Fibroblast of peridontal ligament (primary cell): Measurements from ENCODE around the gene PROX2.

Experiments
- DNase-seq: peaks from one replicate; pipeline ENCODE4 v3.0.0-alpha.2; 2010; ENCODE audit errors: extremely low read depth

PROX2 gene

GRCh38 chr14:74909501-74909900 lies 33.6 kb upstream of the PROX2 start:
- DNase-seq: no peak

- no peak for DNase-seq
These were observed 33.0 kb upstream of the PROX2 start for GRCh38 chr14:74908861-74909341.

- no peak for DNase-seq
These were observed 31.8 kb upstream of the PROX2 start for GRCh38 chr14:74907744-74908143.

- no peak for DNase-seq
These were observed 31.1 kb upstream of the PROX2 start for GRCh38 chr14:74906925-74907521.

- DNase-seq: peak; percentile 62
These were observed 29.7 kb upstream of the PROX2 start for GRCh38 chr14:74905595-74906142.

- no peak for DNase-seq
These were observed 28.9 kb upstream of the PROX2 start for GRCh38 chr14:74904635-74905503.

- DNase-seq: no peak
These were observed 27.2 kb upstream of the PROX2 start for GRCh38 chr14:74902941-74903705.

GRCh38 chr14:74898694-74899093 lies 22.7 kb upstream of the PROX2 start:
- no peak for DNase-seq

GRCh38 chr14:74898083-74898482 lies 22.1 kb upstream of the PROX2 start:
- DNase-seq: no peak

GRCh38 chr14:74897642-74898041 lies 21.7 kb upstream of the PROX2 start:
- no peak for DNase-seq

GRCh38 chr14:74896400-74896799 lies 20.5 kb upstream of the PROX2 start:
- peak; percentile 43 for DNase-seq

GRCh38 chr14:74893614-74894091 lies 17.7 kb upstream of the PROX2 start:
- no peak for DNase-seq

GRCh38 chr14:74892745-74893144 lies 16.8 kb upstream of the PROX2 start:
- DNase-seq: no peak

GRCh38 chr14:74891870-74892269 lies 15.9 kb upstream of the PROX2 start:
- DNase-seq: peak; percentile 68

- no peak for DNase-seq
These were observed 14.3 kb upstream of the PROX2 start for GRCh38 chr14:74890262-74890661.

GRCh38 chr14:74888164-74889158 lies 12.5 kb upstream of the PROX2 start:
- no peak for DNase-seq

- peak; percentile 99 for DNase-seq
These were observed 10.1 kb upstream of the PROX2 start for GRCh38 chr14:74886001-74886400.

GRCh38 chr14:74882103-74882920 lies 6.4 kb upstream of the PROX2 start:
- DNase-seq: peak; percentile 69

GRCh38 chr14:74881431-74882102 lies 5.6 kb upstream of the PROX2 start, which contains the start of gene DLST:
Gene DLST (plus strand): TSS chr14:74881916. CDS start chr14:74881954, 38 bp downstream.
- peak; percentile 82 for DNase-seq
